Endothelial cell of umbilical vein (primary cell): Measurements from ENCODE around the gene ATG13. TPM values are rescaled to one million over a fixed set of nuclear protein-coding genes. Genes with fewer than 3 reads are reported as not detected.

Source experiments
- BruUV-seq: library from RNA; stranded (reverse); fragments of 400-500 nt; replicated peaks from 2 replicates; lab custom pipeline; 2021; lab: Mats Ljungman, UMichigan
- CTCF ChIA-PET: fragments of 300-600, 350-600 bp; sonication (Branson Sonifier 250); formaldehyde crosslinking; loops from one replicate; lab custom pipeline; 2021; ENCODE audit warnings: antibody characterized with exemption, inconsistent platforms; lab: Charles Lee
- POLR2A ChIA-PET: fragments of 300-600, 350-600 bp; sonication (Branson Sonifier 250); formaldehyde crosslinking; loops from one replicate; lab custom pipeline; 2021; ENCODE audit warnings: antibody characterized with exemption, inconsistent platforms; lab: Charles Lee
- DNase-seq: peaks from one replicate; pipeline ENCODE4 v3.0.0-alpha.2; 2011; ENCODE audit warnings: low read depth, low spot score
- FAIRE-seq: peaks from 2 replicates; lab custom pipeline; 2011; peaks lifted over from hg19 to GRCh38; lab: Jason Lieb, UNC
- H2AFZ ChIP-seq: 2 replicates; pipeline ENCODE4 v1.6.0; 2012; ENCODE audit warnings: low read depth, low read length, control low read depth, inconsistent platforms
- H3K27ac ChIP-seq: 2 replicates; pipeline ENCODE4 v1.5.1; 2011; ENCODE audit warnings: low read depth, mild to moderate bottlenecking, control low read depth, low read length, moderate library complexity; ENCODE audit not compliant: insufficient read depth
- H3K27me3 ChIP-seq, 2 experiments: 2 replicates each; pipeline versions ENCODE4 v1.6.0 to v1.6.1; 2011; ENCODE audit warnings: low read length in 2 of 2, mixed read lengths in 1 of 2; ENCODE audit not compliant: control insufficient read depth in 2 of 2, insufficient read depth in 2 of 2
- H3K36me3 ChIP-seq, 2 experiments: 2 replicates in 1 of 2; 3 replicates in 1 of 2; pipeline ENCODE4 v1.5.1; 2011; ENCODE audit warnings: low read length in 2 of 2, mild to moderate bottlenecking in 1 of 2, moderate library complexity in 1 of 2; ENCODE audit not compliant: control insufficient read depth in 2 of 2, insufficient read depth in 2 of 2; ENCODE audit errors: extremely low read depth in 1 of 2
- H3K4me1 ChIP-seq: 3 replicates; pipeline ENCODE4 v1.5.1; 2011; ENCODE audit warnings: mild to moderate bottlenecking, low read length; ENCODE audit not compliant: control insufficient read depth, insufficient read depth; ENCODE audit errors: extremely low read depth
- H3K4me2 ChIP-seq: 2 replicates; pipeline ENCODE4 v1.6.1; 2011; ENCODE audit warnings: low read length, control low read depth, mixed read lengths; ENCODE audit not compliant: insufficient read depth
- H3K4me3 ChIP-seq, 3 experiments: fragments of 200-600 bp in 1 of 3; sonication (generic), shearing (Covaris generic) in 1 of 3; replicated peaks in 1 of 3; 2 replicates each; pipeline ENCODE4 v1.5.1; 2011 to 2016; ENCODE audit warnings: control low read depth in 3 of 3, low read length in 3 of 3, mild to moderate bottlenecking in 2 of 3, inconsistent platforms in 1 of 3, low read depth in 1 of 3, moderate library complexity in 1 of 3; ENCODE audit not compliant: insufficient read depth in 1 of 3
- H3K79me2 ChIP-seq: 2 replicates; pipeline ENCODE4 v1.6.0; 2012; ENCODE audit warnings: low read length, inconsistent platforms; ENCODE audit not compliant: control insufficient read depth, insufficient read depth
- H3K9ac ChIP-seq: replicated peaks from 2 replicates; pipeline ENCODE3; 2011; ENCODE audit warnings: low read length, control low read depth; ENCODE audit not compliant: insufficient read depth; ENCODE audit errors: extremely low read depth
- H3K9me1 ChIP-seq: replicated peaks from 3 replicates; pipeline ENCODE4 v1.6.0; 2011; ENCODE audit warnings: mild to moderate bottlenecking, low read length; ENCODE audit not compliant: control insufficient read depth, insufficient read depth; ENCODE audit errors: extremely low read depth
- H3K9me3 ChIP-seq: replicated peaks from 2 replicates; pipeline ENCODE4 v1.5.1; 2012; ENCODE audit warnings: low read length, inconsistent platforms; ENCODE audit not compliant: control insufficient read depth, insufficient read depth
- H4K20me1 ChIP-seq: replicated peaks from 2 replicates; pipeline ENCODE3; 2011; ENCODE audit warnings: mild to moderate bottlenecking, low read length; ENCODE audit not compliant: control insufficient read depth, insufficient read depth; ENCODE audit errors: extremely low read depth
- FOS ChIP-seq: IDR thresholded peaks from 2 replicates; pipeline ENCODE4 v1.6.1; 2011; ENCODE audit warnings: mild to moderate bottlenecking, low read length, moderate library complexity, borderline replicate concordance; ENCODE audit not compliant: insufficient read depth
- GATA2 ChIP-seq: IDR thresholded peaks from 2 replicates; pipeline ENCODE4 v1.7.0; 2011; ENCODE audit warnings: low read depth, mild to moderate bottlenecking, moderate library complexity, mixed read lengths, low read length; ENCODE audit not compliant: insufficient read length, insufficient read depth
- JUN ChIP-seq: IDR thresholded peaks from 2 replicates; pipeline ENCODE4 v1.6.1; 2011; ENCODE audit warnings: borderline replicate concordance, low read depth; ENCODE audit not compliant: insufficient read length, insufficient read depth
- MAX ChIP-seq: IDR thresholded peaks from 2 replicates; pipeline ENCODE4 v1.6.1; 2011; ENCODE audit not compliant: insufficient read depth, insufficient read length
- POLR2A ChIP-seq: IDR thresholded peaks from 2 replicates; pipeline ENCODE4 v1.6.1; 2012; ENCODE audit warnings: low read depth, mild to moderate bottlenecking, control low read depth, low read length
- POLR2AphosphoS5 ChIP-seq: IDR thresholded peaks from 2 replicates; pipeline ENCODE4 v1.6.1; 2012; ENCODE audit warnings: low read depth, mild to moderate bottlenecking, control low read depth, low read length, moderate library complexity; ENCODE audit not compliant: insufficient read depth
- dilution Hi-C: fragments of 300-500 bp; cut with MboI; formaldehyde crosslinking; loops from one replicate; pipeline ENCODE4 v1.15.0; 2019; ENCODE audit warnings: low sequenced_read_pairs; ENCODE audit not compliant: extremely low pct_ligation_motif_present
- intact Hi-C: fragments of 100-400 bp; cut with micrococcal nuclease; formaldehyde crosslinking; loops from one replicate; pipeline ENCODE4 v1.10.0; 2022
- polyA plus RNA-seq, 4 experiments: library from polyadenylated mRNA; depleted of rRNA in 3 of 4; stranded (reverse) in 3 of 4; unstranded in 1 of 4; fragments of >200 nt; gene quantifications; 2 replicates each; pipeline versions ENCODE4 v1.2.1 to v1.2.3, GENCODE V29; 2011 to 2012; ENCODE audit warnings: missing spikeins in 1 of 4
- total RNA-seq: library from RNA; stranded (reverse); gene quantifications from 2 replicates; pipeline ENCODE4 v1.2.3, GENCODE V29; 2021

Gene ATG13
- total and polyA plus RNA-seq, 2 donors (not counting 3 experiments of a cell fraction or from before 2014, with no cell fraction given), result 60.1 to 66.5 TPM

- no peaks in the 10 kb centered on the region for H3K27me3 ChIP-seq
- no peak overlapping the region for H3K9ac ChIP-seq
- intact Hi-C loops (no loop called here), dilution Hi-C loops (no loop called here)
- H3K27ac ChIP-seq, result no peak overlapping the region
- TF ChIP-seq POLR2A (no peak), FOS (no peak), POLR2AphosphoS5 (no peak), MAX (no peak), GATA2 (no peak), JUN (no peak)
- no peaks in the 10 kb centered on the region for H3K79me2 ChIP-seq
- H3K4me1 ChIP-seq, result no peaks in the 10 kb centered on the region
- peaks cover 0 to 30% of the 10 kb centered on the region in 2 experiments for H3K36me3 ChIP-seq
- no peak overlapping the region for H3K4me2 ChIP-seq
- FAIRE-seq (no peak), DNase-seq (no peak)
- no peaks in the 10 kb centered on the region for H4K20me1 ChIP-seq
- no peak overlapping the region for H3K4me3 ChIP-seq
- H2AFZ ChIP-seq, result no peak overlapping the region
- POLR2A ChIA-PET, result no interaction called here
- CTCF ChIA-PET, result no interaction called here
- H3K9me3 ChIP-seq, result no peaks in the 10 kb centered on the region
- H3K9me1 ChIP-seq, result no peaks in the 10 kb centered on the region
- BruUV-seq, result no TSS peak
These were observed 64.5 kb downstream of the ATG13 start for GRCh38 chr11:46681814-46682213.
